GM06990 (cell line): ENCODE data around the gene FMN1.

Experiments
- DNase-seq: peaks from one replicate; pipeline ENCODE4 v3.0.0-alpha.2; 2011; ENCODE audit not compliant: insufficient read length; ENCODE audit errors: extremely low read depth
- H3K27me3 ChIP-seq: replicated peaks from 2 replicates; pipeline ENCODE4 v1.6.0; 2011; ENCODE audit warnings: low read length; ENCODE audit not compliant: control insufficient read depth, insufficient read depth
- H3K36me3 ChIP-seq: 2 replicates; pipeline ENCODE4 v1.5.1; 2011; ENCODE audit warnings: low read length; ENCODE audit not compliant: control insufficient read depth, insufficient read depth
- H3K4me3 ChIP-seq: replicated peaks from 2 replicates; pipeline ENCODE4 v1.5.1; 2011; ENCODE audit warnings: low read depth, mild to moderate bottlenecking, control low read depth, low read length
- CTCF ChIP-seq: IDR thresholded peaks from 2 replicates; pipeline ENCODE4 v1.5.1; 2011; ENCODE audit warnings: low read length, control low read depth, mild to moderate bottlenecking, inconsistent platforms; ENCODE audit not compliant: insufficient read depth, poor library complexity, severe bottlenecking

The FMN1 gene

GRCh38 chr15:33115191-33115861 is 79.2 kb downstream of the FMN1 start:
- no peaks in the 10 kb centered on the region for H3K27me3 ChIP-seq
- no peak for TF ChIP-seq CTCF

GRCh38 chr15:33114374-33114717 is 80.2 kb downstream of the FMN1 start:
- no peaks in the 10 kb centered on the region for H3K36me3 ChIP-seq
- DNase-seq = no peak
- H3K4me3 ChIP-seq = no peak overlapping the region
- TF ChIP-seq CTCF = no peak
- no peaks in the 10 kb centered on the region for H3K27me3 ChIP-seq

More at GRCh38 chr15:33115191-33115861, 79.2 kb downstream of the FMN1 start:
- no peaks in the 10 kb centered on the region for H3K36me3 ChIP-seq
- no peak overlapping the region for H3K4me3 ChIP-seq
- DNase-seq = no peak

- Histone ChIP-seq H3K36me3 (no peaks in the 10 kb centered on the region), H3K27me3 (no peaks in the 10 kb centered on the region), H3K4me3 (no peak overlapping the region)
- no peak for TF ChIP-seq CTCF
- DNase-seq = no peak
Observed at GRCh38 chr15:33113666-33114373, 80.7 kb downstream of the FMN1 start.

GRCh38 chr15:33112541-33113105 is 81.9 kb downstream of the FMN1 start:
- no peak for TF ChIP-seq CTCF
- no peaks in the 10 kb centered on the region for H3K27me3 ChIP-seq
- no peak for DNase-seq

GRCh38 chr15:33111041-33111451 is 83.5 kb downstream of the FMN1 start:
- no peak for DNase-seq
- Histone ChIP-seq H3K27me3 (no peaks in the 10 kb centered on the region), H3K36me3 (no peaks in the 10 kb centered on the region), H3K4me3 (no peak overlapping the region)
- TF ChIP-seq CTCF = no peak

More at GRCh38 chr15:33112541-33113105, 81.9 kb downstream of the FMN1 start:
- Histone ChIP-seq H3K4me3 (no peak overlapping the region), H3K36me3 (no peaks in the 10 kb centered on the region)
